ENCODE measurements around the gene EEF1AKMT2.

Gene EEF1AKMT2

GRCh38 chr10:124742413-124743190 is 49.1 kb downstream of the EEF1AKMT2 start:
- Histone ChIP-seq H3F3A (ENCODE audit: insufficient read depth, low read length) (peaks cover 21% of the 10 kb centered on the region), H3K9ac (ENCODE audit: low read length) (peak overlapping the region; percentile 79; the same call in 1 of the 2 replicates), H2AFZ (ENCODE audit: low read length) (peak overlapping the region; percentile 51), H3K4me2 (ENCODE audit: low read depth, low read length) (peak overlapping the region; percentile 98), H3K4me1 (ENCODE audit: low read length) (peaks cover 20% of the 10 kb centered on the region), H3K79me2 (ENCODE audit: low read length) (peaks cover 52% of the 10 kb centered on the region), H3K9me3 (replicated peaks; ENCODE audit: insufficient read depth, low read length) (no peaks in the 10 kb centered on the region), H3K27ac (ENCODE audit: low read length) (peak overlapping the region; percentile 38; the same call in 1 of the 2 replicates), H4K20me1 (ENCODE audit: insufficient read depth, low read length) (no peaks in the 10 kb centered on the region), H3K4me3 (ENCODE audit: low read length) (peak overlapping the region; percentile 83), H3K27me3 (replicated peaks; ENCODE audit: insufficient read depth, low read length) (no peaks in the 10 kb centered on the region), H3K36me3 (replicated peaks; ENCODE audit: insufficient read depth, low read length) (no peaks in the 10 kb centered on the region), H3K9me2 (replicated peaks; ENCODE audit: insufficient read depth, low read length) (no peaks in the 10 kb centered on the region)
- TF ChIP-seq EZH2 (optimal IDR thresholded peaks at IDR 0.05; ENCODE audit: low read depth, low read length) (no peak), CTCF (IDR thresholded peaks at IDR 0.05; ENCODE audit: low read length) (peak; percentile 38), EZH2phosphoT487 (IDR thresholded peaks at IDR 0.05; ENCODE audit: low read length) (no peak)
- DNase-seq = peak; percentile 37

- no peaks in the 10 kb centered on the region for H3K9me3 ChIP-seq (replicated peaks; ENCODE audit: insufficient read depth, low read length)
- no peaks in the 10 kb centered on the region for H4K20me1 ChIP-seq (ENCODE audit: insufficient read depth, low read length)
- no peak for DNase-seq
- H3K4me3 ChIP-seq (ENCODE audit: low read length) = peak overlapping the region; percentile 83
- H3K36me3 ChIP-seq (replicated peaks; ENCODE audit: insufficient read depth, low read length) = no peaks in the 10 kb centered on the region
- H3K4me1 ChIP-seq (ENCODE audit: low read length) = peaks cover 20% of the 10 kb centered on the region
- H3K27me3 ChIP-seq (replicated peaks; ENCODE audit: insufficient read depth, low read length) = no peaks in the 10 kb centered on the region
- H2AFZ ChIP-seq (ENCODE audit: low read length) = no peak overlapping the region
- H3K9ac ChIP-seq (ENCODE audit: low read length) = no peak overlapping the region; the same call in 1 of the 2 replicates
- peak overlapping the region; percentile 98 for H3K4me2 ChIP-seq (ENCODE audit: low read depth, low read length)
- peak overlapping the region; percentile 38; the same call in 1 of the 2 replicates for H3K27ac ChIP-seq (ENCODE audit: low read length)
- peaks cover 21% of the 10 kb centered on the region for H3F3A ChIP-seq (ENCODE audit: insufficient read depth, low read length)
- no peaks in the 10 kb centered on the region for H3K9me2 ChIP-seq (replicated peaks; ENCODE audit: insufficient read depth, low read length)
- no peak for TF ChIP-seq EZH2 (optimal IDR thresholded peaks at IDR 0.05; ENCODE audit: low read depth, low read length)
- H3K79me2 ChIP-seq (ENCODE audit: low read length) = peaks cover 58% of the 10 kb centered on the region
These were observed 49.7 kb downstream of the EEF1AKMT2 start for GRCh38 chr10:124741922-124742412.

- Histone ChIP-seq H3K27me3 (replicated peaks; ENCODE audit: insufficient read depth, low read length) (no peaks in the 10 kb centered on the region), H3K4me3 (ENCODE audit: low read length) (peak overlapping the region; percentile 83; the same call in 1 of the 2 replicates), H3K79me2 (ENCODE audit: low read length) (peaks cover 64% of the 10 kb centered on the region), H3K4me2 (ENCODE audit: low read depth, low read length) (peak overlapping the region; percentile 98), H3K27ac (ENCODE audit: low read length) (peak overlapping the region; percentile 15; the same call in 1 of the 2 replicates), H2AFZ (ENCODE audit: low read length) (no peak overlapping the region), H3K9ac (ENCODE audit: low read length) (no peak overlapping the region; the same call in 1 of the 2 replicates), H3K9me2 (replicated peaks; ENCODE audit: insufficient read depth, low read length) (no peaks in the 10 kb centered on the region), H3K4me1 (ENCODE audit: low read length) (peaks cover 20% of the 10 kb centered on the region), H3K9me3 (replicated peaks; ENCODE audit: insufficient read depth, low read length) (no peaks in the 10 kb centered on the region), H3F3A (ENCODE audit: insufficient read depth, low read length) (peaks cover 21% of the 10 kb centered on the region), H3K36me3 (replicated peaks; ENCODE audit: insufficient read depth, low read length) (no peaks in the 10 kb centered on the region), H4K20me1 (ENCODE audit: insufficient read depth, low read length) (no peaks in the 10 kb centered on the region)
- TF ChIP-seq EZH2 (optimal IDR thresholded peaks at IDR 0.05; ENCODE audit: low read depth, low read length) (no peak), EZH2phosphoT487 (IDR thresholded peaks at IDR 0.05; ENCODE audit: low read length) (no peak), CTCF (IDR thresholded peaks at IDR 0.05; ENCODE audit: low read length) (peak; percentile 76)
- peak; percentile 72 for DNase-seq
These were observed 50.3 kb downstream of the EEF1AKMT2 start for GRCh38 chr10:124741281-124741921.

Measured in MM.1S (cell line).